ENCODE data around the gene GAPT. TPM values are rescaled to one million over a fixed set of nuclear protein-coding genes. Genes with fewer than 3 reads are reported as not detected.

Gene GAPT
- total and polyA plus RNA-seq, 10 donors = 19.3 to 56.0 (median 34.2) TPM

GRCh38 chr5:58493141-58493540, 1.9 kb downstream of the GAPT start:
- H3K27me3 ChIP-seq (replicated peaks in 1 of 7) = no peaks in the 10 kb centered on the region
- peak overlapping the region in 4 of 8 donors; percentile 78 to 87 (median 80) for H3K27ac ChIP-seq
- no peaks in the 10 kb centered on the region for H3K9me3 ChIP-seq
- H3K4me1 ChIP-seq = peaks cover 0 to 54% (median 18%) of the 10 kb centered on the region in 6 donors
- DNase-seq = no peak
- intact Hi-C loops (cut with DNase I; ENCODE audit: low total_unique reads) = loop anchor here (10.0 kb wide), 1 partner anchor 92 kb away; the partner anchor contains the start of gene RAB3C
- TF ChIP-seq POLR2AphosphoS5 (IDR thresholded peaks at IDR 0.05) (no peak), POLR2A (IDR thresholded peaks at IDR 0.05) (no peak)
- TF ChIP-seq, protein P1, sequence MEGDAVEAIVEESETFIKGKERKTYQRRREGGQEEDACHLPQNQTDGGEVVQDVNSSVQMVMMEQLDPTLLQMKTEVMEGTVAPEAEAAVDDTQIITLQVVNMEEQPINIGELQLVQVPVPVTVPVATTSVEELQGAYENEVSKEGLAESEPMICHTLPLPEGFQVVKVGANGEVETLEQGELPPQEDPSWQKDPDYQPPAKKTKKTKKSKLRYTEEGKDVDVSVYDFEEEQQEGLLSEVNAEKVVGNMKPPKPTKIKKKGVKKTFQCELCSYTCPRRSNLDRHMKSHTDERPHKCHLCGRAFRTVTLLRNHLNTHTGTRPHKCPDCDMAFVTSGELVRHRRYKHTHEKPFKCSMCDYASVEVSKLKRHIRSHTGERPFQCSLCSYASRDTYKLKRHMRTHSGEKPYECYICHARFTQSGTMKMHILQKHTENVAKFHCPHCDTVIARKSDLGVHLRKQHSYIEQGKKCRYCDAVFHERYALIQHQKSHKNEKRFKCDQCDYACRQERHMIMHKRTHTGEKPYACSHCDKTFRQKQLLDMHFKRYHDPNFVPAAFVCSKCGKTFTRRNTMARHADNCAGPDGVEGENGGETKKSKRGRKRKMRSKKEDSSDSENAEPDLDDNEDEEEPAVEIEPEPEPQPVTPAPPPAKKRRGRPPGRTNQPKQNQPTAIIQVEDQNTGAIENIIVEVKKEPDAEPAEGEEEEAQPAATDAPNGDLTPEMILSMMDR (IDR thresholded peaks at IDR 0.05 in 8 of 11, conservative IDR thresholded peaks at IDR 0.05 in 3 of 11) = no peak
- peak overlapping the region in 2 of 8 donors; percentile 37 to 58 for H3K4me3 ChIP-seq
- H3K36me3 ChIP-seq = peaks cover 0 to 21% (median 4%) of the 10 kb centered on the region in 6 donors

DNA sequence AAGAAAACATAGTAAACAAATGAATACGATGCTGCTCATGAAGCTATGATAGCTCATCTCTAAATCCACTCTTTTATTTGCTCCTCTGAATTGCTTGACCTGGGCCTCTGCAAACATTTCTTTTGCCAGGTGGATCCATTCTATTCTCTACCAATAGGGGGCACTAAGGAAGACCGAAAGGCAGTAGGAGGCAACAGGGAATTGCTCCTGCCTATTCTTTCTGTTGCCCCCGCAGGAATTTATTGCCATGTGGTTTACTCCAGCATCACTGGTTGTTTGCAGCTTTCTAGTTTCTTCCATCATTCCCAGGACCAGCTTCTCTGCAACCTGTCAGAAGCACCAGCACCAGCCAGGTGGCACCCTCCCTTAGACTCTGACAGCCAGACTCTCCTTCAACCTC, 5.3 kb downstream of the GAPT start:
- Histone ChIP-seq H3K4me3 (no peak overlapping the region), H3K27ac (no peak overlapping the region), H3K9me3 (no peaks in the 10 kb centered on the region), H3K36me3 (peaks cover 0 to 21% (median 4%) of the 10 kb centered on the region in 6 donors), H3K4me1 (peaks cover 0 to 60% (median 25%) of the 10 kb centered on the region in 6 donors), H3K27me3 (replicated peaks in 1 of 7) (no peaks in the 10 kb centered on the region)
- WGBS, 5 donors = 77 to 88% (median 80%) methylated on average over 3 of the region's 3 CpGs
- no peak for DNase-seq
- TF ChIP-seq, protein P1 (IDR thresholded peaks at IDR 0.05 in 8 of 11, conservative IDR thresholded peaks at IDR 0.05 in 3 of 11) = peak in 5 of 11 experiments; percentile 8 to 31 (median 11)
- no peak for TF ChIP-seq POLR2AphosphoS5 (IDR thresholded peaks at IDR 0.05)
- intact Hi-C loops (cut with DNase I; ENCODE audit: low total_unique reads) = loop anchor here (10.0 kb wide), 1 partner anchor 88 kb away; the partner anchor contains the start of gene RAB3C

GRCh38 chr5:58497386-58497785, 6.2 kb downstream of the GAPT start:
- TF ChIP-seq, protein P1 (IDR thresholded peaks at IDR 0.05 in 8 of 11, conservative IDR thresholded peaks at IDR 0.05 in 3 of 11) = no peak
- TF ChIP-seq POLR2AphosphoS5 (IDR thresholded peaks at IDR 0.05) = no peak
- TF ChIP-seq POLR2A (IDR thresholded peaks at IDR 0.05) = no peak
- 49 to 58% (median 52%) methylated on average over 5 of the region's 5 CpGs for WGBS, 5 donors

GRCh38 chr5:58497921-58498320, 6.7 kb downstream of the GAPT start:
- H3K27me3 ChIP-seq (replicated peaks in 1 of 7) = no peaks in the 10 kb centered on the region
- peak overlapping the region in 4 of 8 donors; percentile 2 to 88 (median 85) for H3K27ac ChIP-seq
- no peaks in the 10 kb centered on the region for H3K9me3 ChIP-seq
- H3K4me1 ChIP-seq = peaks cover 0 to 57% (median 25%) of the 10 kb centered on the region in 6 donors
- no peak overlapping the region for H3K4me3 ChIP-seq
- TF ChIP-seq POLR2AphosphoS5 (IDR thresholded peaks at IDR 0.05) (no peak), POLR2A (IDR thresholded peaks at IDR 0.05) (no peak)
- TF ChIP-seq, protein P1 (IDR thresholded peaks at IDR 0.05 in 8 of 11, conservative IDR thresholded peaks at IDR 0.05 in 3 of 11) = no peak
- peaks cover 0 to 21% (median 4%) of the 10 kb centered on the region in 6 donors for H3K36me3 ChIP-seq
- DNase-seq = no peak
- intact Hi-C loops (cut with DNase I; ENCODE audit: low total_unique reads) = loop anchor here (10.0 kb wide), 1 partner anchor 87 kb away; the partner anchor contains the start of gene RAB3C

More at GRCh38 chr5:58497386-58497785, 6.2 kb downstream of the GAPT start:
- Histone ChIP-seq H3K4me3 (no peak overlapping the region), H3K27me3 (replicated peaks in 1 of 7) (no peaks in the 10 kb centered on the region), H3K36me3 (peaks cover 0 to 21% (median 4%) of the 10 kb centered on the region in 6 donors), H3K9me3 (no peaks in the 10 kb centered on the region), H3K4me1 (peaks cover 0 to 59% (median 25%) of the 10 kb centered on the region in 6 donors), H3K27ac (peak overlapping the region in 3 of 8 donors; percentile 82 to 88 (median 88))
- no peak for DNase-seq
- intact Hi-C loops (cut with DNase I; ENCODE audit: low total_unique reads) = loop anchor here (10.0 kb wide), 1 partner anchor 87 kb away; the partner anchor contains the start of gene RAB3C

Data from spleen (tissue), 11 donors.